H1 (cell line): Measurements from ENCODE around the gene ALPL.

ENCODE experiments used
- RAD21 ChIP-seq, 2 experiments: IDR thresholded peaks in 1 of 2; conservative IDR thresholded peaks in 1 of 2; 2 replicates each; pipeline ENCODE4 v1.6.1; 2011; ENCODE audit warnings: low read depth in 2 of 2, low read length in 2 of 2, improper control_type of control experiment in 1 of 2, inconsistent platforms in 1 of 2, mild to moderate bottlenecking in 1 of 2, moderate library complexity in 1 of 2
- SIN3A ChIP-seq, 2 experiments: IDR thresholded peaks in 1 of 2; conservative IDR thresholded peaks in 1 of 2; 2 replicates each; pipeline ENCODE4 v1.6.1; 2011 to 2012; ENCODE audit warnings: low read length in 2 of 2, improper control_type of control experiment in 1 of 2, low read depth in 1 of 2, mild to moderate bottlenecking in 1 of 2
- SIRT6 ChIP-seq: IDR thresholded peaks from one replicate; pipeline ENCODE4 v1.7.1; 2012; ENCODE audit warnings: low read length, inconsistent platforms

DNA sequence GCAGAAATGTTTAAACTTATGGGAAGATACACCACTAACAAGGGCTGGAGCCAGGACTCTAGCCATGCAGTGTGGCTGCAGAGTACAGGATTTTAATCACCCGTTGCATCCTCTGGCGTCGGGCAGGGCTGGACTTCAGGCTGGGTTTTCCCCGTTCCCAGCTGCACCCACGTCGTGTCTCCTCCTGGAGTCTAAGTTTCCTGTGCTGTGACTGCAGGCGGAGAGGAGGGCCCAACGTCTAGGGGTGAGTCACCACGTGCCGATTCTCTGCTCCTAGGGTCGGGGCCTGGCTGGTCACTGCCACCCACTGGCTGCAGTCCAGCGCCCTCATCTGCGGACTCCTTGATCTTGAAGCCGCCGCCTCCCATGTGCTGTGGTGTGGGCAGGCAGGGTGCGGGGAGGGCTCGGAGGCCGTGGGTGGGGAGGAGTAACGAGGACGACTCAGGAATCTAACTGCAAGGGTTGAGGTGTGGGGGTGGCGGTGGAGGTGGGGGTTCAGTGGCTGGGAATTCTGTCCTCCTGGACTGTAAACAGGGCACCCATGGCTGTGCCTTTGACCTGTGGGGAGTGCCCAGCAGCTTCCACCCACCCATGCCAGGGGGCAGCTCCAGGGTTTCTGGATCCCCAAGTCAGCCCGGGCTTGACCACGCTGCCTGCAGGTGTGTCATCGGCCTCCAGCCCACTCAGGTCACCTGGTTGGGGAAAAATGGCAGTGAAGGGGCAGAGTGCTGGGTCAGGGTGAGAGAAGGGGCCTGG, 77.8 kb downstream of the ALPL start:
- TF ChIP-seq RAD21 (IDR thresholded peaks at IDR 0.05 in 1 of 2, conservative IDR thresholded peaks at IDR 0.05 in 1 of 2; ENCODE audit: low read depth in 2 of 2, low read length in 2 of 2) = peak; percentile 9 to 25; a peak in 2 of 4 replicates
- no peak for TF ChIP-seq SIN3A (conservative IDR thresholded peaks at IDR 0.05 in 1 of 2, IDR thresholded peaks at IDR 0.05 in 1 of 2; ENCODE audit: low read depth in 1 of 2, low read length in 2 of 2)
- TF ChIP-seq SIRT6 = no peak
